ENCODE results near the gene PLEKHA3. TPM values are rescaled to one million over a fixed set of nuclear protein-coding genes. Genes with fewer than 3 reads are reported as not detected.

PLEKHA3 gene
- total RNA-seq, 3 donors from 2014 or later: 9.8 to 15.2 (median 12.0) TPM

- H3K27ac ChIP-seq: no peak overlapping the region
- no peaks in the 10 kb centered on the region for H3K4me1 ChIP-seq
- H3K27me3 ChIP-seq: no peaks in the 10 kb centered on the region
- H3K36me3 ChIP-seq: no peaks in the 10 kb centered on the region
- no peaks in the 10 kb centered on the region for H3K9me3 ChIP-seq
- H3K4me3 ChIP-seq: no peak overlapping the region
- TF ChIP-seq POLR2AphosphoS5 (IDR thresholded peaks at IDR 0.05) (no peak), CTCF (IDR thresholded peaks at IDR 0.05) (no peak), POLR2A (IDR thresholded peaks at IDR 0.05) (no peak)
- DNase-seq (ENCODE audit: low spot score in 2 of 2): no peak
- intact Hi-C loops (cut with DNase I; ENCODE audit: low total_unique reads): no loop called here
These were observed 48.4 kb downstream of the PLEKHA3 start for GRCh38 chr2:178528647-178529046.

- no peak for DNase-seq (ENCODE audit: low spot score in 2 of 2)
- Histone ChIP-seq H3K36me3 (no peaks in the 10 kb centered on the region), H3K4me1 (no peaks in the 10 kb centered on the region), H3K9me3 (no peaks in the 10 kb centered on the region), H3K27me3 (no peaks in the 10 kb centered on the region), H3K27ac (no peak overlapping the region), H3K4me3 (no peak overlapping the region)
- intact Hi-C loops (cut with DNase I; ENCODE audit: low total_unique reads): no loop called here
- TF ChIP-seq POLR2AphosphoS5 (IDR thresholded peaks at IDR 0.05): no peak
- no peak for TF ChIP-seq CTCF (IDR thresholded peaks at IDR 0.05)
- TF ChIP-seq POLR2A (IDR thresholded peaks at IDR 0.05): no peak
These were observed 48.9 kb downstream of the PLEKHA3 start for GRCh38 chr2:178529194-178529593.

GRCh38 chr2:178530131-178530530, 49.9 kb downstream of the PLEKHA3 start:
- intact Hi-C loops (cut with DNase I; ENCODE audit: low total_unique reads): no loop called here
- Histone ChIP-seq H3K27ac (no peak overlapping the region), H3K4me3 (no peak overlapping the region), H3K36me3 (no peaks in the 10 kb centered on the region), H3K9me3 (no peaks in the 10 kb centered on the region), H3K4me1 (no peaks in the 10 kb centered on the region), H3K27me3 (no peaks in the 10 kb centered on the region)
- DNase-seq (ENCODE audit: low spot score in 2 of 2): no peak
- no peak for TF ChIP-seq CTCF (IDR thresholded peaks at IDR 0.05)
- no peak for TF ChIP-seq POLR2AphosphoS5 (IDR thresholded peaks at IDR 0.05)
- no peak for TF ChIP-seq POLR2A (IDR thresholded peaks at IDR 0.05)

GRCh38 chr2:178530625-178531142, 50.4 kb downstream of the PLEKHA3 start:
- no peak overlapping the region for H3K4me3 ChIP-seq
- intact Hi-C loops (cut with DNase I; ENCODE audit: low total_unique reads): no loop called here
- no peaks in the 10 kb centered on the region for H3K27me3 ChIP-seq
- H3K9me3 ChIP-seq: no peaks in the 10 kb centered on the region
- H3K36me3 ChIP-seq: no peaks in the 10 kb centered on the region
- H3K4me1 ChIP-seq: no peaks in the 10 kb centered on the region
- no peak for TF ChIP-seq CTCF (IDR thresholded peaks at IDR 0.05)
- TF ChIP-seq POLR2A (IDR thresholded peaks at IDR 0.05): no peak
- no peak for TF ChIP-seq POLR2AphosphoS5 (IDR thresholded peaks at IDR 0.05)
- DNase-seq (ENCODE audit: low spot score in 2 of 2): no peak
- H3K27ac ChIP-seq: no peak overlapping the region

- Histone ChIP-seq H3K4me1 (no peaks in the 10 kb centered on the region), H3K4me3 (no peak overlapping the region), H3K27me3 (no peaks in the 10 kb centered on the region), H3K27ac (no peak overlapping the region), H3K36me3 (no peaks in the 10 kb centered on the region), H3K9me3 (no peaks in the 10 kb centered on the region)
- TF ChIP-seq POLR2AphosphoS5 (IDR thresholded peaks at IDR 0.05): no peak
- TF ChIP-seq POLR2A (IDR thresholded peaks at IDR 0.05): no peak
- TF ChIP-seq CTCF (IDR thresholded peaks at IDR 0.05): no peak
- no peak for DNase-seq (ENCODE audit: low spot score in 2 of 2)
- intact Hi-C loops (cut with DNase I; ENCODE audit: low total_unique reads): no loop called here
These were observed 50.9 kb downstream of the PLEKHA3 start for GRCh38 chr2:178531168-178531567.
